HCT116 (cell line): ENCODE measurements around the gene PRKD3. TPM values are rescaled to one million over a fixed set of nuclear protein-coding genes. Genes with fewer than 3 reads are reported as not detected.

Experiments
- ATAC-seq: fragments of 200-7000 bp; cut with Tn5 transposase; 2 replicates; pipeline ENCODE4 v1.9.1; 2020; ENCODE audit warnings: mild to moderate bottlenecking, moderate library complexity
- BruUV-seq: library from RNA; stranded (reverse); fragments of 400-500 nt; replicated peaks from 2 replicates; lab custom pipeline; 2021; lab: Mats Ljungman, UMichigan
- CTCF ChIA-PET: fragments of 300-600 bp; sonication (Branson Sonifier 250); formaldehyde crosslinking; loops from one replicate; lab custom pipeline; 2021; ENCODE audit warnings: antibody characterized with exemption; lab: Charles Lee
- POLR2A ChIA-PET: fragments of 300-600, 350-600 bp; sonication (Branson Sonifier 250); formaldehyde crosslinking; loops from one replicate; lab custom pipeline; 2021; ENCODE audit warnings: antibody characterized with exemption; lab: Charles Lee
- RAD21 ChIA-PET, 2 experiments: fragments of 300-600 bp; sonication (Branson Sonifier 250); formaldehyde crosslinking; loops; one replicate each; lab custom pipeline; 2023; ENCODE audit warnings: low total read pairs in 2 of 2; ENCODE audit not compliant: uncharacterized antibody in 2 of 2, unreplicated experiment in 2 of 2, low non-redundant PET in 1 of 2; lab: Charles Lee
- DNase-seq: peaks from one replicate; pipeline ENCODE4 v3.0.0-alpha.2; 2010; ENCODE audit warnings: low read depth, low spot score
- H2AFZ ChIP-seq: fragments of 200-600 bp; shearing (Covaris generic), sonication (generic); 2 replicates; pipeline ENCODE4 v1.6.1; 2017; ENCODE audit warnings: low read depth, mixed run types, mixed read lengths, antibody characterized with exemption, low read length; ENCODE audit not compliant: poor library complexity, severe bottlenecking
- H3K27ac ChIP-seq: 2 replicates; pipeline ENCODE4 v1.5.1; 2012; ENCODE audit warnings: low read depth, low read length
- H3K27me3 ChIP-seq: fragments of 200-600 bp; sonication (generic); 2 replicates; pipeline ENCODE4 v1.6.1; 2016; ENCODE audit warnings: mixed run types, low read length, mixed read lengths; ENCODE audit not compliant: insufficient read depth
- H3K36me3 ChIP-seq, 2 experiments: fragments of 200-500 bp in 1 of 2; fragments of 200-600 bp in 1 of 2; sonication (Bioruptor generic) in 1 of 2; sonication (generic) in 1 of 2; 2 replicates each; pipeline versions ENCODE4 v1.5.1 to v1.6.1; 2014 to 2016; ENCODE audit warnings: low read length in 2 of 2, inconsistent platforms in 1 of 2, mixed read lengths in 1 of 2, mixed run types in 1 of 2; ENCODE audit not compliant: insufficient read depth in 2 of 2, control insufficient read depth in 1 of 2
- H3K4me1 ChIP-seq, 2 experiments: fragments of 200-600 bp in 1 of 2; sonication (generic) in 1 of 2; 2 replicates each; pipeline versions ENCODE4 v1.5.1 to v1.6.1; 2012 to 2017; ENCODE audit warnings: low read length in 2 of 2, inconsistent platforms in 1 of 2, mild to moderate bottlenecking in 1 of 2, mixed read lengths in 1 of 2, mixed run types in 1 of 2, moderate library complexity in 1 of 2; ENCODE audit not compliant: insufficient read depth in 2 of 2, control insufficient read depth in 1 of 2
- H3K4me2 ChIP-seq: fragments of 200-600 bp; sonication (generic); 2 replicates; pipeline ENCODE4 v1.6.1; 2017; ENCODE audit warnings: mixed run types, low read length, mixed read lengths
- H3K4me3 ChIP-seq, 2 experiments: fragments of 200-600 bp in 1 of 2; sonication (generic) in 1 of 2; replicated peaks in 1 of 2; 2 replicates each; pipeline ENCODE4 v1.5.1; 2011 to 2016; ENCODE audit warnings: low read length in 2 of 2, control low read depth in 1 of 2, low read depth in 1 of 2, mild to moderate bottlenecking in 1 of 2, mixed read lengths in 1 of 2, mixed run types in 1 of 2
- H3K79me2 ChIP-seq: fragments of 200-600 bp; sonication (generic); 2 replicates; pipeline ENCODE4 v1.6.1; 2017; ENCODE audit warnings: mild to moderate bottlenecking, mixed run types, low read length, moderate library complexity, mixed read lengths; ENCODE audit not compliant: insufficient read depth
- H3K9ac ChIP-seq: fragments of 200-600 bp; sonication (generic); 2 replicates; pipeline ENCODE4 v1.6.1; 2016; ENCODE audit warnings: low read length, mixed read lengths
- H3K9me2 ChIP-seq: fragments of 200-600 bp; sonication (generic), shearing (Covaris generic); 2 replicates; pipeline ENCODE4 v1.6.1; 2017; ENCODE audit warnings: mixed run types, mild to moderate bottlenecking, moderate library complexity; ENCODE audit not compliant: insufficient read depth
- H3K9me3 ChIP-seq, 2 experiments: fragments of 200-500 bp in 1 of 2; fragments of 200-600 bp in 1 of 2; sonication (Bioruptor generic) in 1 of 2; sonication (generic) in 1 of 2; 2 replicates each; pipeline ENCODE4 v1.6.1; 2014 to 2017; ENCODE audit warnings: low read length in 2 of 2, mixed read lengths in 2 of 2, inconsistent platforms in 1 of 2, low read depth in 1 of 2, mild to moderate bottlenecking in 1 of 2, mixed run types in 1 of 2, moderate library complexity in 1 of 2; ENCODE audit not compliant: control insufficient read depth in 1 of 2, insufficient read depth in 1 of 2
- H4K20me1 ChIP-seq: fragments of 200-600 bp; sonication (generic), shearing (Covaris generic); 2 replicates; pipeline ENCODE4 v1.6.1; 2017; ENCODE audit warnings: mixed run types, mild to moderate bottlenecking, moderate library complexity; ENCODE audit not compliant: insufficient read depth
- CEBPB ChIP-seq: IDR thresholded peaks from 2 replicates; pipeline ENCODE4 v1.6.1; 2012; ENCODE audit warnings: low read depth
- CTCF ChIP-seq, 3 experiments: fragments of 200-600 bp in 1 of 3; sonication (generic) in 1 of 3; IDR thresholded peaks in 2 of 3; conservative IDR thresholded peaks in 1 of 3; 2 replicates each; pipeline ENCODE4 v1.5.1; 2012 to 2017; ENCODE audit warnings: low read depth in 2 of 3, low read length in 2 of 3, antibody characterized with exemption in 1 of 3, borderline replicate concordance in 1 of 3, control low read depth in 1 of 3, mild to moderate bottlenecking in 1 of 3, mixed read lengths in 1 of 3, mixed run types in 1 of 3, moderate library complexity in 1 of 3; ENCODE audit not compliant: insufficient read depth in 1 of 3
- EGR1 ChIP-seq: IDR thresholded peaks from 2 replicates; pipeline ENCODE4 v1.6.1; 2012; ENCODE audit warnings: low read depth
- FOSL1 ChIP-seq: IDR thresholded peaks from 2 replicates; pipeline ENCODE4 v1.6.1; 2012; ENCODE audit warnings: low read depth
- POLR2AphosphoS5 ChIP-seq: IDR thresholded peaks from 2 replicates; pipeline ENCODE4 v1.6.1; 2011; ENCODE audit warnings: mild to moderate bottlenecking, low read depth, low read length, moderate library complexity
- RAD21 ChIP-seq: IDR thresholded peaks from 2 replicates; pipeline ENCODE4 v1.6.1; 2012; ENCODE audit warnings: low read depth, mild to moderate bottlenecking
- SRF ChIP-seq: IDR thresholded peaks from 2 replicates; pipeline ENCODE4 v1.6.1; 2012; ENCODE audit warnings: low read depth
- ZNF274 ChIP-seq: fragments of 200-500 bp; sonication (Bioruptor generic); IDR thresholded peaks from 2 replicates; pipeline ENCODE4 v1.6.1; 2014; ENCODE audit warnings: mild to moderate bottlenecking, low read depth, low read length, inconsistent platforms
- intact Hi-C: fragments of 100-400 bp; cut with micrococcal nuclease; formaldehyde crosslinking; loops from 2 replicates; pipeline ENCODE4 v1.10.0; 2022
- total RNA-seq: library from RNA; stranded (reverse); gene quantifications from one replicate; pipeline ENCODE4 v1.2.1, GENCODE V29; 2021; ENCODE audit not compliant: unreplicated experiment

The PRKD3 gene
- total RNA-seq, 1 experiment from 2014 or later = 13.9 TPM

DNA sequence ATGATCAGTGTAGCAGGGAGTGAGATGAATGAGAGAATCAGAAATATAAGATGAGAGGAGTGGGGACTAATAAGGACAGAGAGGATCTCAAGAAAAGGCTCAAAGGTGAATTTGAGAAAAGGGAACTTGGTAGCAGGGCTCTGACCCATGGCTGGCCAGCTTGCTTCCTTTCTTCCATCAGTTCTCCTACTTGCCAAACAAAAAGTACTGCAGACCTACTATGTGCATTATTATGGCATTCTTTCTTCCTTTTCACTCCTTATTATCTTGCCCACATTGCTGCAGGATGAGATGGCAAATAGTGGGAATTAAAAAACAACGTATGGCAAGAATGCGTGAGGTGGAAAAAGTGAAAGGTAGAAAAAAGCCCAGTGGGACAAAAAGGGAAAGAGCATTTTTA, 33.0 kb downstream of the PRKD3 start:
- Histone ChIP-seq H3K4me3 (no peak overlapping the region), H2AFZ (no peak overlapping the region), H3K4me1 (no peaks in the 10 kb centered on the region), H3K27me3 (no peaks in the 10 kb centered on the region), H3K79me2 (no peaks in the 10 kb centered on the region), H4K20me1 (no peaks in the 10 kb centered on the region), H3K9me2 (no peaks in the 10 kb centered on the region), H3K4me2 (no peak overlapping the region), H3K36me3 (0 out of 4 replicates have a peak, but pooled peaks cover 0 to 2% of the 10 kb centered on the region in 2 experiments), H3K27ac (no peak overlapping the region), H3K9ac (no peak overlapping the region), H3K9me3 (no peaks in the 10 kb centered on the region)
- BruUV-seq = no TSS peak
- CTCF ChIA-PET = no interaction called here
- intact Hi-C loops = no loop called here
- DNase-seq (no peak), ATAC-seq (no peak)
- POLR2A ChIA-PET = no interaction called here
- TF ChIP-seq FOSL1 (no peak), RAD21 (no peak), SRF (no peak), EGR1 (no peak), CEBPB (no peak), POLR2AphosphoS5 (no peak), ZNF274 (no peak)
- RAD21 ChIA-PET = no interaction called here

GRCh38 chr2:37287966-37288365, 36.7 kb downstream of the PRKD3 start:
- H3K4me1 ChIP-seq = peaks cover 0 to 4% of the 10 kb centered on the region in 2 experiments; a peak in 2 of 4 replicates
- H3K4me2 ChIP-seq = no peak overlapping the region
- ChIA-PET RAD21 (interaction anchor here (0.6 to 0.7 kb wide), 2 partner anchors 126 to 589 kb away, joined by 3 to 6 read pairs; no protein-coding TSS in a partner anchor), POLR2A (no interaction called here), CTCF (interaction anchor here (0.6 to 0.9 kb wide), 2 partner anchors 33 to 589 kb away, joined by 3 read pairs; no protein-coding TSS in a partner anchor)
- no peaks in the 10 kb centered on the region for H3K79me2 ChIP-seq
- peak; percentile 71 for ATAC-seq
- no TSS peak for BruUV-seq
- no peak overlapping the region for H3K4me3 ChIP-seq
- no peaks in the 10 kb centered on the region for H3K27me3 ChIP-seq
- no peaks in the 10 kb centered on the region for H3K9me2 ChIP-seq
- H4K20me1 ChIP-seq = no peaks in the 10 kb centered on the region
- H3K9me3 ChIP-seq = no peaks in the 10 kb centered on the region
- H3K36me3 ChIP-seq = 0 out of 4 replicates have a peak, but pooled peaks cover 0 to 2% of the 10 kb centered on the region in 2 experiments
- DNase-seq = no peak
- H2AFZ ChIP-seq = no peak overlapping the region
- no peak overlapping the region for H3K9ac ChIP-seq
- no peak for TF ChIP-seq EGR1
- TF ChIP-seq RAD21 = peak; percentile 66
- TF ChIP-seq CTCF (IDR thresholded peaks at IDR 0.05 in 2 of 3, conservative IDR thresholded peaks at IDR 0.05 in 1 of 3; ENCODE audit: borderline replicate concordance in 1 of 3, insufficient read depth in 1 of 3, low read depth in 2 of 3, low read length in 2 of 3) = peak; percentile 11 to 40 (median 20); a peak in 1 of 6 replicates
- TF ChIP-seq, all 23 proteins: peak for 2
- intact Hi-C loops = loop anchor here (10.0 kb wide), 1 partner anchor 587 kb away; no protein-coding TSS in a partner anchor
- H3K27ac ChIP-seq = no peak overlapping the region
